GM19455 (cell line): Measurements from ENCODE around the gene SPATA21.

Source experiments
- ATAC-seq: cut with Tn5 transposase; IDR thresholded peaks from one replicate; pipeline ENCODE4 v1.9.1; 2021; ENCODE audit not compliant: unreplicated experiment

The SPATA21 gene

GRCh38 chr1:16422041-16422440 lies 15.2 kb downstream of the SPATA21 start:
- no peak for ATAC-seq

- ATAC-seq, result no peak
Observed at GRCh38 chr1:16421201-16421600, 16.0 kb downstream of the SPATA21 start.

GRCh38 chr1:16420424-16421118 lies 16.7 kb downstream of the SPATA21 start:
- peak; percentile 69 for ATAC-seq

GRCh38 chr1:16418823-16419425 lies 18.3 kb downstream of the SPATA21 start:
- ATAC-seq, result no peak

GRCh38 chr1:16413191-16413590 lies 24.0 kb downstream of the SPATA21 start:
- ATAC-seq, result no peak

GRCh38 chr1:16410803-16411202 lies 26.4 kb downstream of the SPATA21 start:
- ATAC-seq, result no peak

GRCh38 chr1:16409536-16410152 lies 27.6 kb downstream of the SPATA21 start:
- no peak for ATAC-seq

GRCh38 chr1:16406868-16407267 lies 30.4 kb downstream of the SPATA21 start:
- ATAC-seq, result no peak

- no peak for ATAC-seq
Observed at GRCh38 chr1:16405441-16405840, 31.8 kb downstream of the SPATA21 start.

- ATAC-seq, result no peak
Observed at GRCh38 chr1:16402742-16403141, 34.5 kb downstream of the SPATA21 start.

- ATAC-seq, result no peak
Observed at GRCh38 chr1:16398371-16398953, 38.8 kb downstream of the SPATA21 start.

GRCh38 chr1:16397120-16397519 lies 40.1 kb downstream of the SPATA21 start:
- ATAC-seq, result no peak

- ATAC-seq, result no peak
Observed at GRCh38 chr1:16396591-16396990, 40.6 kb downstream of the SPATA21 start.

GRCh38 chr1:16394977-16395376 lies 42.2 kb downstream of the SPATA21 start:
- no peak for ATAC-seq

- no peak for ATAC-seq
Observed at GRCh38 chr1:16393570-16394521, 43.4 kb downstream of the SPATA21 start.

GRCh38 chr1:16392740-16393569 lies 44.3 kb downstream of the SPATA21 start:
- no peak for ATAC-seq

- no peak for ATAC-seq
Observed at GRCh38 chr1:16391411-16391810, 45.8 kb downstream of the SPATA21 start.

- no peak for ATAC-seq
Observed at GRCh38 chr1:16387201-16388188, 49.7 kb downstream of the SPATA21 start.
